Measurements from ENCODE around the gene LENG8. TPM values are rescaled to one million over a fixed set of nuclear protein-coding genes. Genes with fewer than 3 reads are reported as not detected.

The LENG8 gene
- total and polyA plus RNA-seq, 2 of the 8 experiments (the other 6 are each of a cell fraction or from before 2014, with no cell fraction given), result 62.2 to 108 TPM

DNA sequence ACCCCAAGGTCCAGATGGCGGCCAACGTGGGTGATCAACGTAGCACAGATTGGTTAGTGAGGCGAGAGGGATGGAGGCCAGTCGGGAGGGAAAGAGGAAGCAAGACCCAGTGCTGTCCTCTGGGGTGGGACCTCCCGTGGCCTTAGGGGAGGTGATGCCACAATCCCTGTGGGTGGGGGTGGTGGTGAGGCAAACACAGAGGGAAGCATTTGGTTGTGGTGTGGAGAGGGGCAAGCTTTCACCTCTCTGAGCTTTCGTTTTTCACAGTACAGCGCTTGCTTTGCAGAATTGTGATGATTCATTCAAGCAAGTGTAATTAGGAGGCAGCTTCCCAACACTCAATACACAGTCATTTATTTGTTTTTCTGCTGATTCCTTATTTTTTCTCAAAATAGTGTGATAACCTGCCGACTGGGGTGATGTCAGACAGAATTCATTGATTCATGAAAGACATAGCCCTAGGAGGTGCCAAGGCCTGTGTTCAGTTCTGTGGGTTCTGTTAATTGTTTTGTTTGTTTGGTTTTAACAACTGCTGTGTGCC lies 2.4 kb downstream of the LENG8 start:
- Histone ChIP-seq H2AK5ac (ENCODE audit: low read depth, low read length) (no peak overlapping the region), H3K9me3 (ENCODE audit: insufficient read depth in 2 of 2, low read depth in 1 of 2, low read length in 1 of 2) (no peaks in the 10 kb centered on the region), H2BK20ac (ENCODE audit: low read length) (no peak overlapping the region), H3K9ac (replicated peaks in 1 of 4; ENCODE audit: extremely low read depth in 1 of 4, low read depth in 3 of 4, low read length in 3 of 4) (peak overlapping the region in 1 of 4 experiments; percentile 37; a peak in 1 of 7 replicates), H2BK15ac (ENCODE audit: low read length) (no peak overlapping the region), H4K5ac (ENCODE audit: insufficient read length, low read depth, low read length) (no peak overlapping the region), H2AFZ (ENCODE audit: low read length) (no peak overlapping the region), H3K23ac (ENCODE audit: insufficient read length) (no peak overlapping the region), H4K20me1 (replicated peaks in 1 of 2; ENCODE audit: control insufficient read depth in 1 of 2, insufficient read depth in 2 of 2, low read length in 2 of 2) (peaks cover 18 to 40% of the 10 kb centered on the region in 2 experiments), H3K79me1 (ENCODE audit: low read depth, low read length) (peaks cover 18% of the 10 kb centered on the region), H2BK12ac (ENCODE audit: low read depth, low read length) (no peak overlapping the region), H3K36me3 (ENCODE audit: control insufficient read depth in 2 of 4, insufficient read depth in 4 of 4, low read length in 3 of 4) (peaks cover 34 to 50% (median 45%) of the 10 kb centered on the region in 4 experiments), H3K27me3 (replicated peaks in 1 of 4; ENCODE audit: control insufficient read depth in 3 of 4, extremely low read depth in 1 of 4, insufficient read depth in 3 of 4, low read length in 3 of 4) (no peaks in the 10 kb centered on the region), H2BK120ac (replicated peaks; ENCODE audit: low read depth, low read length) (no peak overlapping the region), H3K79me2 (ENCODE audit: control insufficient read depth in 1 of 2, insufficient read depth in 2 of 2, low read length in 2 of 2) (peaks cover 16 to 56% of the 10 kb centered on the region in 2 experiments), H3K56ac (replicated peaks; ENCODE audit: insufficient read length, low read depth, low read length) (no peak overlapping the region), H3K4ac (replicated peaks; ENCODE audit: insufficient read length, low read depth, low read length) (no peak overlapping the region), H3K18ac (ENCODE audit: extremely low read depth, low read length) (no peak overlapping the region), H4K8ac (ENCODE audit: extremely low read depth, insufficient read depth, low read length) (no peak overlapping the region), H3K27ac (ENCODE audit: low read depth, low read length) (no peak overlapping the region), H3K23me2 (ENCODE audit: low read depth, low read length) (peaks cover 6% of the 10 kb centered on the region; the same call in 1 of the 2 replicates), H3K4me3 (ENCODE audit: extremely low read depth in 1 of 4, insufficient read depth in 2 of 4, low read depth in 3 of 4, low read length in 4 of 4) (no peak overlapping the region), H3K4me2 (ENCODE audit: insufficient read depth in 1 of 2, low read depth in 2 of 2, low read length in 2 of 2) (no peak overlapping the region; a peak in 1 of 4 replicates), H3K4me1 (replicated peaks in 1 of 4; ENCODE audit: control insufficient read depth in 3 of 4, insufficient read depth in 4 of 4, low read length in 3 of 4) (peaks cover 0 to 2% (median under 1%) of the 10 kb centered on the region in 4 experiments; a peak in 5 of 7 replicates), H3K14ac (ENCODE audit: insufficient read length) (no peak overlapping the region), H2BK5ac (ENCODE audit: low read depth, low read length) (no peak overlapping the region), H4K91ac (replicated peaks; ENCODE audit: insufficient read length, low read length) (no peak overlapping the region)
- no peak for DNase-seq (ENCODE audit: low read depth in 1 of 2, low spot score in 2 of 2)
- 90% methylated on average over 9 of the region's 9 CpGs; no CpG with 5 or more reads in 1 of the 2 experiments for WGBS, 2 experiments (ENCODE audit: extremely low coverage in 1 of 2, insufficient coverage in 1 of 2, insufficient read length in 1 of 2, insufficient replicate concordance in 2 of 2, low coverage in 1 of 2, low lambda C conversion rate in 2 of 2, missing lambda C conversion rate in 1 of 2)
- FAIRE-seq, result no peak
- CTCF ChIA-PET (ENCODE audit: partially characterized antibody), result interaction anchor here (0.5 to 1.3 kb wide), 3 partner anchors 60 to 819 kb away, joined by 3 to 4 read pairs (median 4); partner anchors contain the start of gene DPRX
- POLR2A ChIA-PET (ENCODE audit: partially characterized antibody), result interaction anchor here (1.5 to 10.3 kb wide), 4 partner anchors 9 to 22 kb away, joined by 4 to 129 read pairs (median 8); partner anchors contain the start of gene LENG9
- no peak for TF ChIP-seq POLR2AphosphoS5 (IDR thresholded peaks at IDR 0.05; ENCODE audit: low read depth, low read length)
- TF ChIP-seq TAF7 (optimal IDR thresholded peaks at IDR 0.05; ENCODE audit: borderline replicate concordance, low read depth, low read length), result no peak
- TF ChIP-seq JUND (IDR thresholded peaks at IDR 0.05; ENCODE audit: low read length), result no peak
- no peak for TF ChIP-seq BACH1 (IDR thresholded peaks at IDR 0.05; ENCODE audit: low read length)
- TF ChIP-seq HDAC2 (IDR thresholded peaks at IDR 0.05; ENCODE audit: borderline replicate concordance in 1 of 2, low read depth in 2 of 2, low read length in 2 of 2), result no peak
- TF ChIP-seq CTCF (IDR thresholded peaks at IDR 0.05; ENCODE audit: control extremely low read depth in 1 of 3, insufficient read depth in 1 of 3, low read depth in 1 of 3, low read length in 3 of 3), result no peak
- no peak for TF ChIP-seq TAF1 (IDR thresholded peaks at IDR 0.05; ENCODE audit: low read depth, low read length)
- TF ChIP-seq TEAD4 (IDR thresholded peaks at IDR 0.05; ENCODE audit: low read depth, low read length), result no peak
- no peak for TF ChIP-seq GTF2F1 (IDR thresholded peaks at IDR 0.05; ENCODE audit: borderline replicate concordance, low read depth, low read length)
- TF ChIP-seq CHD1 (IDR thresholded peaks at IDR 0.05; ENCODE audit: low read depth, low read length), result no peak
- no peak for TF ChIP-seq SP4 (IDR thresholded peaks at IDR 0.05; ENCODE audit: low read length)

All from H1 (cell line).